DND-41 (cell line): Measurements from ENCODE around the gene CFAP77.

ENCODE experiments used
- CTCF ChIP-seq: IDR thresholded peaks from 2 replicates; pipeline ENCODE4 v1.5.1; 2012; ENCODE audit warnings: borderline replicate concordance, low read length, moderate library complexity, mild to moderate bottlenecking; ENCODE audit not compliant: poor library complexity, severe bottlenecking; ENCODE audit errors: extremely low read depth
- EZH2 ChIP-seq: IDR thresholded peaks from 3 replicates; pipeline ENCODE4 v1.6.1; 2012; ENCODE audit warnings: borderline replicate concordance, low read depth, mild to moderate bottlenecking, moderate library complexity, low read length, inconsistent platforms; ENCODE audit not compliant: severe bottlenecking

- no peak for TF ChIP-seq CTCF
- no peak for TF ChIP-seq EZH2
Measured at GRCh38 chr9:132518626-132519025, 108.6 kb downstream of the CFAP77 start.
